Breast epithelium (tissue), 4 donors: ENCODE measurements around the gene NKX2-3. TPM values are rescaled to one million over a fixed set of nuclear protein-coding genes. Genes with fewer than 3 reads are reported as not detected.

Source experiments
- DNase-seq, 2 donors: peaks; one replicate each; pipeline ENCODE4 v3.0.0-alpha.2; 2019; ENCODE audit warnings: low spot score in 2 of 2
- H3K27ac ChIP-seq, 2 donors: fragments of 200-600 bp; sonication (generic) in 1 of 2; one replicate each; pipeline ENCODE4 v1.5.1; 2016 to 2019; ENCODE audit warnings: mild to moderate bottlenecking in 1 of 2
- H3K27me3 ChIP-seq, 2 donors: fragments of 200-600 bp; sonication (generic) in 1 of 2; one replicate each; pipeline versions ENCODE4 v1.5.1 to v1.6.0; 2017 to 2019; ENCODE audit warnings: control low read depth in 1 of 2, mild to moderate bottlenecking in 1 of 2
- H3K36me3 ChIP-seq: fragments of 200-600 bp; one replicate; pipeline ENCODE4 v1.5.1; 2019
- H3K4me1 ChIP-seq, 2 donors: fragments of 200-600 bp; sonication (generic); one replicate each; pipeline ENCODE4 v1.5.1; 2016 to 2019; ENCODE audit warnings: control low read depth in 1 of 2
- H3K4me3 ChIP-seq, 3 donors: fragments of 200-600 bp; sonication (generic); 1 replicate in 2 of 3; 2 replicates in 1 of 3; pipeline ENCODE4 v1.5.1; 2016 to 2019; ENCODE audit warnings: mild to moderate bottlenecking in 3 of 3, moderate library complexity in 2 of 3
- H3K9me3 ChIP-seq, 2 donors: fragments of 200-600 bp; sonication (generic) in 1 of 2; one replicate each; pipeline ENCODE4 v1.5.1; 2016 to 2019; ENCODE audit warnings: control low read depth in 1 of 2
- CTCF ChIP-seq, 3 donors: fragments of 450-650 bp; IDR thresholded peaks; one replicate each; pipeline ENCODE4 v1.5.1; 2016 to 2017; ENCODE audit warnings: antibody characterized with exemption in 3 of 3, mild to moderate bottlenecking in 3 of 3, moderate library complexity in 3 of 3
- POLR2A ChIP-seq: fragments of 450-650 bp; IDR thresholded peaks from one replicate; pipeline ENCODE4 v1.6.1; 2016; ENCODE audit warnings: antibody characterized with exemption, mild to moderate bottlenecking, moderate library complexity
- POLR2AphosphoS5 ChIP-seq, 3 donors: sonication (generic); formaldehyde crosslinking; IDR thresholded peaks; one replicate each; pipeline ENCODE4 v1.6.1; 2017; ENCODE audit warnings: antibody characterized with exemption in 3 of 3
- intact Hi-C: fragments of 100-400 bp; cut with DNase I; formaldehyde crosslinking; loops from one replicate; pipeline ENCODE4 v1.15.1; 2023; ENCODE audit warnings: low total_unique reads
- total RNA-seq, 3 donors: library from RNA; depleted of rRNA; stranded (reverse); fragments of >200 nt; gene quantifications; one replicate each; pipeline ENCODE4 v1.1.0, GENCODE V29; 2016

The NKX2-3 gene
- total RNA-seq, 3 donors from 2014 or later = 0.15 TPM; not detected in 2

- Histone ChIP-seq H3K27me3 (peaks cover 6 to 67% of the 10 kb centered on the region in 2 donors), H3K4me3 (no peak overlapping the region), H3K4me1 (no peaks in the 10 kb centered on the region), H3K9me3 (no peaks in the 10 kb centered on the region), H3K27ac (no peak overlapping the region), H3K36me3 (no peaks in the 10 kb centered on the region)
- intact Hi-C loops = loop anchor here (1.0 kb wide), 1 partner anchor 20 kb away; no protein-coding TSS in a partner anchor
- TF ChIP-seq CTCF (IDR thresholded peaks at IDR 0.05) (no peak), POLR2A (no peak), POLR2AphosphoS5 (IDR thresholded peaks at IDR 0.05) (no peak)
- DNase-seq = no peak
Observed at GRCh38 chr10:99520040-99520846, 12.5 kb upstream of the NKX2-3 start.

GRCh38 chr10:99520847-99521764, 11.6 kb upstream of the NKX2-3 start:
- DNase-seq = no peak
- intact Hi-C loops = loop anchor here (1.0 kb wide), 1 partner anchor 19 kb away; no protein-coding TSS in a partner anchor
- no peak overlapping the region for H3K4me3 ChIP-seq
- no peaks in the 10 kb centered on the region for H3K4me1 ChIP-seq
- no peak overlapping the region for H3K27ac ChIP-seq
- H3K9me3 ChIP-seq = no peaks in the 10 kb centered on the region
- no peaks in the 10 kb centered on the region for H3K36me3 ChIP-seq
- peaks cover 6 to 76% of the 10 kb centered on the region in 2 donors for H3K27me3 ChIP-seq
- no peak for TF ChIP-seq POLR2AphosphoS5 (IDR thresholded peaks at IDR 0.05)
- no peak for TF ChIP-seq POLR2A
- no peak for TF ChIP-seq CTCF (IDR thresholded peaks at IDR 0.05)

- Histone ChIP-seq H3K27ac (no peak overlapping the region), H3K4me3 (no peak overlapping the region), H3K9me3 (no peaks in the 10 kb centered on the region), H3K4me1 (no peaks in the 10 kb centered on the region), H3K36me3 (no peaks in the 10 kb centered on the region), H3K27me3 (peaks cover 8 to 84% of the 10 kb centered on the region in 2 donors)
- TF ChIP-seq POLR2A (no peak), POLR2AphosphoS5 (IDR thresholded peaks at IDR 0.05) (no peak), CTCF (IDR thresholded peaks at IDR 0.05) (no peak)
- intact Hi-C loops = no loop called here
- no peak for DNase-seq
Observed at GRCh38 chr10:99521765-99522469, 10.8 kb upstream of the NKX2-3 start.

GRCh38 chr10:99522470-99523250, 10.1 kb upstream of the NKX2-3 start:
- intact Hi-C loops = no loop called here
- peaks cover 12 to 91% of the 10 kb centered on the region in 2 donors for H3K27me3 ChIP-seq
- H3K4me1 ChIP-seq = no peaks in the 10 kb centered on the region
- no peak overlapping the region for H3K27ac ChIP-seq
- no peaks in the 10 kb centered on the region for H3K36me3 ChIP-seq
- peak overlapping the region in 1 of 3 donors; percentile 30 for H3K4me3 ChIP-seq
- H3K9me3 ChIP-seq = no peaks in the 10 kb centered on the region
- no peak for DNase-seq
- TF ChIP-seq CTCF (IDR thresholded peaks at IDR 0.05) (no peak), POLR2AphosphoS5 (IDR thresholded peaks at IDR 0.05) (no peak), POLR2A (no peak)
